ENCODE measurements around the gene VPS8.

The VPS8 gene

GRCh38 chr3:185024966-185025365, 213.0 kb downstream of the VPS8 start:
- no peak overlapping the region for H3K9ac ChIP-seq (ENCODE audit: low read depth, low read length)
- no peaks in the 10 kb centered on the region; the same call in 1 of the 2 replicates for H3K9me3 ChIP-seq (ENCODE audit: control insufficient read depth, insufficient read depth, low read length)
- H3K36me3 ChIP-seq (ENCODE audit: insufficient read depth, low read length): peaks cover 3% of the 10 kb centered on the region; the same call in 1 of the 2 replicates
- no peaks in the 10 kb centered on the region for H3K4me1 ChIP-seq (ENCODE audit: insufficient read depth, low read length)

GRCh38 chr3:185028121-185028520, 216.2 kb downstream of the VPS8 start:
- H3K9me3 ChIP-seq (ENCODE audit: control insufficient read depth, insufficient read depth, low read length): no peaks in the 10 kb centered on the region; the same call in 1 of the 2 replicates

GRCh38 chr3:185029086-185029485, 217.1 kb downstream of the VPS8 start:
- Histone ChIP-seq H3K4me1 (ENCODE audit: insufficient read depth, low read length) (no peaks in the 10 kb centered on the region), H3K9ac (ENCODE audit: low read depth, low read length) (no peak overlapping the region), H3K36me3 (ENCODE audit: insufficient read depth, low read length) (no peaks in the 10 kb centered on the region), H3K9me3 (ENCODE audit: control insufficient read depth, insufficient read depth, low read length) (no peaks in the 10 kb centered on the region; the same call in 1 of the 2 replicates)

More at GRCh38 chr3:185028121-185028520, 216.2 kb downstream of the VPS8 start:
- H3K9ac ChIP-seq (ENCODE audit: low read depth, low read length): no peak overlapping the region
- no peaks in the 10 kb centered on the region for H3K36me3 ChIP-seq (ENCODE audit: insufficient read depth, low read length)
- no peaks in the 10 kb centered on the region for H3K4me1 ChIP-seq (ENCODE audit: insufficient read depth, low read length)

GRCh38 chr3:185030399-185030798, 218.4 kb downstream of the VPS8 start:
- Histone ChIP-seq H3K9me3 (ENCODE audit: control insufficient read depth, insufficient read depth, low read length) (no peaks in the 10 kb centered on the region; the same call in 1 of the 2 replicates), H3K36me3 (ENCODE audit: insufficient read depth, low read length) (no peaks in the 10 kb centered on the region), H3K4me1 (ENCODE audit: insufficient read depth, low read length) (no peaks in the 10 kb centered on the region), H3K9ac (ENCODE audit: low read depth, low read length) (no peak overlapping the region)

- Histone ChIP-seq H3K4me1 (ENCODE audit: insufficient read depth, low read length) (no peaks in the 10 kb centered on the region), H3K36me3 (ENCODE audit: insufficient read depth, low read length) (no peaks in the 10 kb centered on the region), H3K9me3 (ENCODE audit: control insufficient read depth, insufficient read depth, low read length) (no peaks in the 10 kb centered on the region), H3K9ac (ENCODE audit: low read depth, low read length) (no peak overlapping the region)
Observed at GRCh38 chr3:185030951-185031350, 219.0 kb downstream of the VPS8 start.

GRCh38 chr3:185037801-185038200, 225.8 kb downstream of the VPS8 start:
- Histone ChIP-seq H3K9me3 (ENCODE audit: control insufficient read depth, insufficient read depth, low read length) (no peaks in the 10 kb centered on the region), H3K9ac (ENCODE audit: low read depth, low read length) (no peak overlapping the region), H3K36me3 (ENCODE audit: insufficient read depth, low read length) (no peaks in the 10 kb centered on the region), H3K4me1 (ENCODE audit: insufficient read depth, low read length) (no peaks in the 10 kb centered on the region)

GRCh38 chr3:185040425-185040824, 228.5 kb downstream of the VPS8 start:
- Histone ChIP-seq H3K9me3 (ENCODE audit: control insufficient read depth, insufficient read depth, low read length) (no peaks in the 10 kb centered on the region), H3K9ac (ENCODE audit: low read depth, low read length) (no peak overlapping the region), H3K4me1 (ENCODE audit: insufficient read depth, low read length) (no peaks in the 10 kb centered on the region), H3K36me3 (ENCODE audit: insufficient read depth, low read length) (no peaks in the 10 kb centered on the region)

- Histone ChIP-seq H3K4me1 (ENCODE audit: insufficient read depth, low read length) (no peaks in the 10 kb centered on the region), H3K36me3 (ENCODE audit: insufficient read depth, low read length) (no peaks in the 10 kb centered on the region), H3K9me3 (ENCODE audit: control insufficient read depth, insufficient read depth, low read length) (no peaks in the 10 kb centered on the region), H3K9ac (ENCODE audit: low read depth, low read length) (no peak overlapping the region)
Observed at GRCh38 chr3:185041540-185041939, 229.6 kb downstream of the VPS8 start.

GRCh38 chr3:185042312-185043050, 230.5 kb downstream of the VPS8 start:
- Histone ChIP-seq H3K36me3 (ENCODE audit: insufficient read depth, low read length) (no peaks in the 10 kb centered on the region), H3K9me3 (ENCODE audit: control insufficient read depth, insufficient read depth, low read length) (no peaks in the 10 kb centered on the region), H3K9ac (ENCODE audit: low read depth, low read length) (no peak overlapping the region), H3K4me1 (ENCODE audit: insufficient read depth, low read length) (no peaks in the 10 kb centered on the region)

- Histone ChIP-seq H3K36me3 (ENCODE audit: insufficient read depth, low read length) (no peaks in the 10 kb centered on the region), H3K4me1 (ENCODE audit: insufficient read depth, low read length) (no peaks in the 10 kb centered on the region), H3K9me3 (ENCODE audit: control insufficient read depth, insufficient read depth, low read length) (no peaks in the 10 kb centered on the region), H3K9ac (ENCODE audit: low read depth, low read length) (no peak overlapping the region)
Observed at GRCh38 chr3:185046164-185046515, 234.2 kb downstream of the VPS8 start.

- no peaks in the 10 kb centered on the region for H3K9me3 ChIP-seq (ENCODE audit: control insufficient read depth, insufficient read depth, low read length)
- no peak overlapping the region for H3K9ac ChIP-seq (ENCODE audit: low read depth, low read length)
- no peaks in the 10 kb centered on the region for H3K4me1 ChIP-seq (ENCODE audit: insufficient read depth, low read length)
- no peaks in the 10 kb centered on the region for H3K36me3 ChIP-seq (ENCODE audit: insufficient read depth, low read length)
Observed at GRCh38 chr3:185046603-185047002, 234.6 kb downstream of the VPS8 start.

GRCh38 chr3:185049710-185050109, 237.7 kb downstream of the VPS8 start:
- no peaks in the 10 kb centered on the region for H3K4me1 ChIP-seq (ENCODE audit: insufficient read depth, low read length)
- peaks cover 5% of the 10 kb centered on the region; the same call in 1 of the 2 replicates for H3K36me3 ChIP-seq (ENCODE audit: insufficient read depth, low read length)
- H3K9ac ChIP-seq (ENCODE audit: low read depth, low read length): no peak overlapping the region
- no peaks in the 10 kb centered on the region for H3K9me3 ChIP-seq (ENCODE audit: control insufficient read depth, insufficient read depth, low read length)

GRCh38 chr3:185051801-185052200, 239.8 kb downstream of the VPS8 start:
- Histone ChIP-seq H3K9me3 (ENCODE audit: control insufficient read depth, insufficient read depth, low read length) (no peaks in the 10 kb centered on the region; the same call in 1 of the 2 replicates), H3K4me1 (ENCODE audit: insufficient read depth, low read length) (no peaks in the 10 kb centered on the region), H3K36me3 (ENCODE audit: insufficient read depth, low read length) (peaks cover 5% of the 10 kb centered on the region; the same call in 1 of the 2 replicates), H3K9ac (ENCODE audit: low read depth, low read length) (no peak overlapping the region)

- peaks cover 5% of the 10 kb centered on the region; the same call in 1 of the 2 replicates for H3K36me3 ChIP-seq (ENCODE audit: insufficient read depth, low read length)
Observed at GRCh38 chr3:185052631-185053030, 240.7 kb downstream of the VPS8 start.

GRCh38 chr3:185056908-185057307, 244.9 kb downstream of the VPS8 start:
- peaks cover 4% of the 10 kb centered on the region; the same call in 1 of the 2 replicates for H3K36me3 ChIP-seq (ENCODE audit: insufficient read depth, low read length)
- H3K4me1 ChIP-seq (ENCODE audit: insufficient read depth, low read length): no peaks in the 10 kb centered on the region
- H3K9ac ChIP-seq (ENCODE audit: low read depth, low read length): no peak overlapping the region
- H3K9me3 ChIP-seq (ENCODE audit: control insufficient read depth, insufficient read depth, low read length): peaks cover 13% of the 10 kb centered on the region

More at GRCh38 chr3:185052631-185053030, 240.7 kb downstream of the VPS8 start:
- H3K9ac ChIP-seq (ENCODE audit: low read depth, low read length): no peak overlapping the region
- H3K4me1 ChIP-seq (ENCODE audit: insufficient read depth, low read length): no peaks in the 10 kb centered on the region
- peaks cover 5% of the 10 kb centered on the region; the same call in 1 of the 2 replicates for H3K9me3 ChIP-seq (ENCODE audit: control insufficient read depth, insufficient read depth, low read length)

Data from ES-I3 (cell line).